Keratinocyte (primary cell): Measurements from ENCODE around the gene DTWD2. TPM values are rescaled to one million over a fixed set of nuclear protein-coding genes. Genes with fewer than 3 reads are reported as not detected.

Experiments
- DNase-seq: peaks from one replicate; pipeline ENCODE4 v3.0.0-alpha.2; 2011; ENCODE audit warnings: low read depth, missing footprints, low spot score
- FAIRE-seq: peaks from 2 replicates; lab custom pipeline; 2011; peaks lifted over from hg19 to GRCh38; lab: Jason Lieb, UNC
- H2AFZ ChIP-seq: 2 replicates; pipeline ENCODE4 v1.6.0; 2012; ENCODE audit warnings: low read length, control low read depth, inconsistent platforms; ENCODE audit not compliant: control insufficient read depth
- H3K27ac ChIP-seq: 2 replicates; pipeline ENCODE4 v1.5.1; 2011; ENCODE audit warnings: low read length; ENCODE audit not compliant: control insufficient read depth, insufficient read depth
- H3K27me3 ChIP-seq: 3 replicates; pipeline ENCODE4 v1.6.0; 2011; ENCODE audit warnings: low read length; ENCODE audit not compliant: control insufficient read depth, insufficient read depth; ENCODE audit errors: extremely low read depth
- H3K36me3 ChIP-seq, 2 experiments: 2 replicates in 1 of 2; 3 replicates in 1 of 2; pipeline ENCODE4 v1.5.1; 2011; ENCODE audit warnings: low read length in 2 of 2, mild to moderate bottlenecking in 1 of 2; ENCODE audit not compliant: control insufficient read depth in 2 of 2, insufficient read depth in 2 of 2; ENCODE audit errors: extremely low read depth in 1 of 2
- H3K4me1 ChIP-seq: 3 replicates; pipeline ENCODE4 v1.5.1; 2011; ENCODE audit warnings: low read length; ENCODE audit not compliant: control insufficient read depth, insufficient read depth; ENCODE audit errors: extremely low read depth
- H3K4me2 ChIP-seq: 3 replicates; pipeline ENCODE4 v1.6.0; 2011; ENCODE audit warnings: low read depth, low read length; ENCODE audit not compliant: control insufficient read depth, insufficient read depth; ENCODE audit errors: extremely low read depth
- H3K4me3 ChIP-seq, 3 experiments: fragments of 200-600 bp in 1 of 3; sonication (generic) in 1 of 3; 2 replicates in 2 of 3; 3 replicates in 1 of 3; pipeline ENCODE4 v1.5.1; 2011 to 2016; ENCODE audit warnings: low read length in 3 of 3, mild to moderate bottlenecking in 3 of 3, control low read depth in 2 of 3, inconsistent platforms in 1 of 3, low read depth in 1 of 3, mixed read lengths in 1 of 3, mixed run types in 1 of 3, moderate library complexity in 1 of 3; ENCODE audit not compliant: control insufficient read depth in 2 of 3, insufficient read depth in 2 of 3; ENCODE audit errors: extremely low read depth in 1 of 3
- H3K79me2 ChIP-seq: 2 replicates; pipeline ENCODE4 v1.6.0; 2012; ENCODE audit warnings: low read length; ENCODE audit not compliant: control insufficient read depth, insufficient read depth
- H3K9ac ChIP-seq: 3 replicates; pipeline ENCODE4 v1.6.0; 2011; ENCODE audit warnings: low read length; ENCODE audit not compliant: control insufficient read depth, insufficient read depth; ENCODE audit errors: extremely low read depth
- H3K9me1 ChIP-seq: 3 replicates; pipeline ENCODE4 v1.6.0; 2011; ENCODE audit warnings: low read length; ENCODE audit not compliant: control insufficient read depth, insufficient read depth; ENCODE audit errors: extremely low read depth
- H3K9me3 ChIP-seq: 2 replicates; pipeline ENCODE4 v1.5.1; 2012; ENCODE audit warnings: low read depth, low read length; ENCODE audit not compliant: control insufficient read depth
- H4K20me1 ChIP-seq: 3 replicates; pipeline ENCODE4 v1.6.0; 2011; ENCODE audit warnings: low read length; ENCODE audit not compliant: control insufficient read depth, insufficient read depth; ENCODE audit errors: extremely low read depth
- CTCF ChIP-seq, 3 experiments: IDR thresholded peaks in 1 of 3; conservative IDR thresholded peaks in 1 of 3; optimal IDR thresholded peaks in 1 of 3; 2 replicates in 2 of 3; 3 replicates in 1 of 3; pipeline versions ENCODE3 to v1.5.1; 2011; ENCODE audit warnings: low read length in 3 of 3, mild to moderate bottlenecking in 3 of 3, moderate library complexity in 2 of 3, control low read depth in 1 of 3, inconsistent platforms in 1 of 3; ENCODE audit not compliant: insufficient read depth in 2 of 3; ENCODE audit errors: extremely low read depth in 1 of 3
- EZH2 ChIP-seq: IDR thresholded peaks from one replicate; pipeline ENCODE4 v1.6.1; 2012; ENCODE audit warnings: inconsistent platforms, mild to moderate bottlenecking, low read length, moderate library complexity
- dilution Hi-C: fragments of 300-500 bp; cut with MboI; formaldehyde crosslinking; loops from one replicate; pipeline ENCODE4 v1.7.0; 2020; ENCODE audit warnings: low sequenced_read_pairs; ENCODE audit not compliant: extremely low pct_ligation_motif_present
- polyA plus RNA-seq, 5 experiments: library from polyadenylated mRNA; depleted of rRNA in 3 of 5; stranded (reverse) in 3 of 5; stranded (forward) in 1 of 5; unstranded in 1 of 5; fragments of >200 nt; gene quantifications; 1 replicate in 1 of 5; 2 replicates in 3 of 5; 3 replicates in 1 of 5; pipeline versions ENCODE4 v1.2.1 to v1.2.3, GENCODE V29; 2011 to 2012; ENCODE audit warnings: missing spikeins in 2 of 5, low read depth in 1 of 5, low replicate concordance in 1 of 5

The DTWD2 gene
- polyA plus RNA-seq, 1 donor (not counting 4 experiments of a cell fraction or from before 2014, with no cell fraction given) = 2.9 TPM

GRCh38 chr5:119019501-119019900 lies 31.2 kb upstream of the DTWD2 start:
- no peaks in the 10 kb centered on the region for H3K27me3 ChIP-seq
- H3K36me3 ChIP-seq = no peaks in the 10 kb centered on the region
- no peak overlapping the region for H2AFZ ChIP-seq
- no peaks in the 10 kb centered on the region for H3K4me1 ChIP-seq
- no peak for FAIRE-seq
- dilution Hi-C loops = no loop called here
- no peaks in the 10 kb centered on the region for H4K20me1 ChIP-seq
- DNase-seq = no peak
- H3K4me2 ChIP-seq = no peak overlapping the region
- TF ChIP-seq CTCF (optimal IDR thresholded peaks at IDR 0.05 in 1 of 3, IDR thresholded peaks at IDR 0.05 in 1 of 3, conservative IDR thresholded peaks at IDR 0.05 in 1 of 3; ENCODE audit: extremely low read depth in 1 of 3, insufficient read depth in 2 of 3, low read length in 3 of 3) (no peak), EZH2 (no peak)
- no peaks in the 10 kb centered on the region for H3K9me1 ChIP-seq
- H3K27ac ChIP-seq = no peak overlapping the region
- no peak overlapping the region for H3K4me3 ChIP-seq
- H3K9me3 ChIP-seq = no peaks in the 10 kb centered on the region
- H3K79me2 ChIP-seq = no peaks in the 10 kb centered on the region
- H3K9ac ChIP-seq = no peak overlapping the region

DNA sequence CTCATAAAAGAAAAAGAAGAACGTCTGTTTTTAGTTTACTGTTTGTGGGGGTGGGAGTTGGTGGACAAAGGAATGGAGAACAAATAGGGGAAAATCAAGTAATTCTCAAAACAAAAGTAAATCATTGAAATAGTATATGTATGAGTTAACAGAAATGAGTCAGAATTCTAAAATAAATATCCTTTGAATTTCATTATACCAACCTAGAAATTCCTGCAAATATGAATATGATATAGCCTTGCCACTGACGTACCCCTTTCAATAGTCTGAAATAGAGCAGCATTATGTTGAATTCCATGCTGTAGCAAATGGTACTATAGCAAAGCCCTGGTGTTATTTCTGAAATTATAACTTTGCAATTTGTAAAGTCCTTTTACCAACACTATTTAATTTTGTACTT lies 29.6 kb upstream of the DTWD2 start:
- H3K9me1 ChIP-seq = no peaks in the 10 kb centered on the region
- H3K4me1 ChIP-seq = no peaks in the 10 kb centered on the region
- no peaks in the 10 kb centered on the region for H4K20me1 ChIP-seq
- dilution Hi-C loops = no loop called here
- H3K36me3 ChIP-seq = no peaks in the 10 kb centered on the region
- no peaks in the 10 kb centered on the region for H3K79me2 ChIP-seq
- no peaks in the 10 kb centered on the region for H3K27me3 ChIP-seq
- H2AFZ ChIP-seq = no peak overlapping the region
- no peak for TF ChIP-seq EZH2
- TF ChIP-seq CTCF (optimal IDR thresholded peaks at IDR 0.05 in 1 of 3, IDR thresholded peaks at IDR 0.05 in 1 of 3, conservative IDR thresholded peaks at IDR 0.05 in 1 of 3; ENCODE audit: extremely low read depth in 1 of 3, insufficient read depth in 2 of 3, low read length in 3 of 3) = no peak
- no peak overlapping the region for H3K9ac ChIP-seq
- no peak overlapping the region for H3K4me2 ChIP-seq
- no peak overlapping the region for H3K27ac ChIP-seq
- FAIRE-seq = no peak
- H3K9me3 ChIP-seq = no peaks in the 10 kb centered on the region
- no peak for DNase-seq
- H3K4me3 ChIP-seq = no peak overlapping the region
